Measurements from ENCODE around the gene MRFAP1. TPM values are rescaled to one million over a fixed set of nuclear protein-coding genes. Genes with fewer than 3 reads are reported as not detected.
"Not testable (repeated sequence)": the region's sequence is repeated elsewhere in the genome, so short reads cannot be mapped to it uniquely, and the experiment has no call there.

MRFAP1 gene
- total RNA-seq, 2 donors from 2014 or later: 102 to 123 TPM

DNA sequence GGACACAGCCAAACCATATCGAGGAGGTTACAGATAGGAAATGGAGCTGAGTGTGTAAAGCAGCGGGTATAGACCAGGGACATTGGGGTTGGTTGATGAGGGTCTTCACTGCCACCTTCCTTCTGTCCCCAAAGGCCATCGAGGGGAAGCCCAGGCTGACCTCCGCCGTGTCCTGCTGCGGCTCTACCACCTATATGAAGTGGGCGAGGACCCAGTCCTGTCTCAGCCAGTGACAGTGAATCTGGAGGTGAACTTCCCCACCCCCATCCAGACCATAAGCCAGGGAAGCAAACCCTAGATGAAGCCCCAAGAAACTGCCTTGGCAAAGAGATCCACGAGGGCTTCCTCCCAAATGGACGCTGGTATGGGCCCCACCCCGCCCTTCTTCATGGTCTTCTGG, 23.2 kb upstream of the MRFAP1 start:
- no peaks in the 10 kb centered on the region for H3K9me3 Mint-ChIP-seq
- peaks cover 6% of the 10 kb centered on the region for H3K36me3 Mint-ChIP-seq
- ATAC-seq (no peak), DNase-seq (ENCODE audit: low spot score) (peak; percentile 54)
- no peaks in the 10 kb centered on the region for H3K27me3 Mint-ChIP-seq
- no peak overlapping the region for H3K4me3 Mint-ChIP-seq
- H3K27ac Mint-ChIP-seq: no peak overlapping the region
- peaks cover 0 to 3% of the 10 kb centered on the region in 2 donors for H3K4me1 Mint-ChIP-seq (ENCODE audit: low read depth in 2 of 2)

DNA sequence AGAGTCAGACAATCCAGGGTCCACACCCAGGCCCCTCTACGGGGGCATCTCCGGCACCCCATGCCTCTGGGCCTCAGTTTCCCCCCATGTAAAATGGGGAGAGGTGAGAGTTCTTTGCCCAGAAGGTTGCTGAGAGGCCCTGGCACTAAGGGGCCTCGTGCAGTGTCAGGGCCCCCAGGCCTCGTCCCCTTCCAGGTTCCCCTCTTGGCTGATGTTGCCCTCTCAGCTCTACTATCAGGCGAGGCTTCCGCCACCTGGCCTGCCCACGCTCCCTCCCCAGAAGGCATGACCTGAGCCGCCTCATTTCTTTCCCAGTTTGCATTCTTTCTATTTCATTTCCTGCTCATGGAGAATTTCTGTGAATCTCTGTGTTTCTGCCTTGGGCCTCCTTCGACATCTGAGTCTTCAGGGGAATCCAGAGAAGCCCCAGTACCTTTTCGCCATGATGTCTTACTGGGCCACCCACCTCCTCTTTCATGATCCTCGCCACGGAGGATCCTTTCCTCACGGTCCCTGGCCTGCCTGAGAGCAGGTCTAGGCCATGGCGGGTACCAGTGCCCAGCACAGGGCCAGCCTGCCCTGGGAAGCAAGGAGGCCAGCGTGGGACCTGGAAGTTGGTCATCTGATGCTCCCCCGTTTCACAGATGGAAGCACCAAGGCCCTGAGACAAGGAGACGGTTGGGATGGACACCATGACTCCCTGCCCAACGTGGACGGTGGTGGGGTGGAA, 21.9 kb upstream of the MRFAP1 start:
- H3K4me1 Mint-ChIP-seq (ENCODE audit: low read depth in 2 of 2): peaks cover 0 to 3% of the 10 kb centered on the region in 2 donors
- peaks cover 6% of the 10 kb centered on the region for H3K36me3 Mint-ChIP-seq
- no peaks in the 10 kb centered on the region for H3K27me3 Mint-ChIP-seq
- DNase-seq (ENCODE audit: low spot score): no peak
- no peak for ATAC-seq
- no peak overlapping the region for H3K4me3 Mint-ChIP-seq
- H3K27ac Mint-ChIP-seq: no peak overlapping the region
- no peaks in the 10 kb centered on the region for H3K9me3 Mint-ChIP-seq

DNA sequence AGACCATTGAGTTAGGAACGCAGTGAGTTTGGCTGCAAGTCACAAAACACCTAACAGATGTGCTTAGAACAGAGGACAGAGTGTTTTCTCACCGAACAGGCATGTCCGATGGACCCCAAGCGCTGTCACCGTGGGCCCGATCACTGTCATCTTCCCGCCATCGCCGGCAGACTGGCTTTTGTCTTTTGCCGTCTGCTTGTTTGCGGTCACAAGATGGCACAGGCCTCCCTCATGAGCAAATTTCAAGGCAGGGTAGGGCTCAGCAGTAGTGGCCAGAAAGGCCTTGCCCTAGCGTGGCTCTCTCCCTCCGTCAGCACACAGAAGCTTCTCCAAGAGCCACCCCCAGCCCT, 21.4 kb upstream of the MRFAP1 start:
- Mint-ChIP-seq H3K27ac (no peak overlapping the region), H3K4me1 (ENCODE audit: low read depth in 2 of 2) (peaks cover 0 to 3% of the 10 kb centered on the region in 2 donors), H3K4me3 (no peak overlapping the region), H3K36me3 (peaks cover 6% of the 10 kb centered on the region), H3K9me3 (no peaks in the 10 kb centered on the region), H3K27me3 (no peaks in the 10 kb centered on the region)
- DNase-seq (ENCODE audit: low spot score): peak; percentile 60
- no peak for ATAC-seq

DNA sequence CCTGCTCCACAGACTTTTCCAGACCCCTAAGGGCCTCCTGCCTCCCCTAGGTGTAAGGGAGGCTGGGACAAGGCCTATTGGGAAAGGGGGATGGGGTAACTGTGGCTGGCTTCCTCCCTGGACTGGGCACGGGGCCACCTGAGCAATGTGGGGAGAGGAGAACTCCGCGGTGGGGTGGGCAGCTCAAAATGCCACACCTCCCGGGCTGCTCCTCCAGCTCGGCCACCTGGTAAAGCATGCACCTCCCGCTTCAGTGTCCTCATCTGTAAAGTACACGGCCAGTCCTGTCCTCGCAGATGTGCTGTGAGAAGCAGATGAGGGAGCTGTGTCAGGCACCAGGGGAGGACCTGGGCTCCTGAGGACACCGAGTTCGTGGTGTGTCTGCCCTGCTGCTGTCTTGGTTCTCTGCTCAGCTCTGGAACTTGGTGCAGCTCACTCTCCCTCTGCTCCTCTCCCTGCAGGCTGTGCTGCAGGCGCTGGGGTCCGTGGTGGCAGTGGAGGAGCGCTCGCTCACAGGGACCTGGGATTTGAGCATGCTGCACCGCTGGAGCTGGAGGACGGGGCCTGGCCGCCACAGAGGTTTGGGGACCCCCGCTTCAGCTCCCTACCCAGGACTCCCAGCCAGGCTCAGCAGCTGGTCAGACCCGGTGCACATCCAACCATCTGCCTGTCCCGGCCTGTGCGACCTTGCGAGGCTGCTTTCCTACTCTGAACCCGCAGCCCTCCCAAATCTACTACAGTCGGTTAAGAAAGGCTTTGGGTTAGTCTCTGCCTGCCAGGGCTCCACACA, 20.8 kb upstream of the MRFAP1 start:
- Mint-ChIP-seq H3K9me3 (no peaks in the 10 kb centered on the region), H3K4me3 (no peak overlapping the region), H3K4me1 (ENCODE audit: low read depth in 2 of 2) (peaks cover 0 to 3% of the 10 kb centered on the region in 2 donors), H3K36me3 (peaks cover 6% of the 10 kb centered on the region), H3K27me3 (no peaks in the 10 kb centered on the region), H3K27ac (no peak overlapping the region)
- ATAC-seq (no peak), DNase-seq (ENCODE audit: low spot score) (peak; percentile 31)

DNA sequence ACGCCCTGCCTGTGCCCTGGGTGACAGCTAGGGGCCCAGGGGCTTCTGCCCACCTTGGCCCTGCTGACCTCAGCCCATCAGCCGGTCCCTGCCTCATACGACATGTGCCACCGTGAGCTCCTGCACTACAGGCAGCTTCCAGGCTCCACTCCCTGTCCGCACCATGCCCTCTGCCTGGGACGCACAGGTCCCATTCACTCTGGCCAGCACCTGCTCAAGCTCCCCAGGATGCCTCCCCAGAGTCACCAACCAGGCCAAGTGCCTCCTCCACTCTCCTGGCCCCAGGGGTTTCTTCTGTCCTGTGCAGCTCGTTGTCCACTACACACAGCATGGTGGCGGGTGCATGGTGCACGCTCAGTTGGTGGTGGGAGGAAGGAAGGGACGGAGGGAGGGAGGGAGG, 20.2 kb upstream of the MRFAP1 start:
- Mint-ChIP-seq H3K4me1 (ENCODE audit: low read depth in 2 of 2) (peaks cover 0 to 3% of the 10 kb centered on the region in 2 donors), H3K27ac (no peak overlapping the region), H3K27me3 (no peaks in the 10 kb centered on the region), H3K4me3 (no peak overlapping the region), H3K36me3 (peaks cover 6% of the 10 kb centered on the region), H3K9me3 (no peaks in the 10 kb centered on the region)
- ATAC-seq (no peak), DNase-seq (ENCODE audit: low spot score) (peak; percentile 37)

DNA sequence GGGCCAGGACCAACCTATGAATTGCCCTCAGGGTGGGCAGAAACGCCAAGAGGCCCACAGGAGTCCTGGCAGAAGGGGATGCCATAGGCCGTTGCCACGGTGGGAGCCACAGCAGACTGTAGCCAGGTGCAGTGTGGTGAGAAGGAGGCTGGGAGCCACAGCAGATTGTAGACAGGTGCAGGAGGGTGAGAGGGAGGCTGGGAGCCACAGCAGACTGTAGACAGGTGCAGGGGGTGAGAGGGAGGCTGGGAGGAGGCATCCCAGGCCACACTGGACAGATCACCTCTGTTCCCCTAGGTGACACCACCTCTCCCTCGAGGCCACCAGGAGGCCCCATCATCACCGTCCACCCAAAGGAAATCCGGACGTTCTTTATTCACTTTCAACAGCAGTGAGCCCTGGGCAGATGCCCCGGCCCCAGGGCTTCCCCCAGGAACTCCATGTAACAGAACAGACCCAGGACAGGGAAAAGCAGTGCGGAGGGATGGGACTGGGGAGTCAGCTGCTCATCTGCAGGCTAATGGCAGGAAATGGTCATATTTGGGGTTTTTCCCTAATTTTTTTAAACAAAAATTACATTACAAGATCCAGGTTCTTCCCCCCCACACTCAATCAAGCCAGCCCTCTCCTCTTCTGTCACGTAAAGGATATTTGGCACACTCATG, 19.5 kb upstream of the MRFAP1 start:
- H3K4me3 Mint-ChIP-seq: no peak overlapping the region
- no peak overlapping the region for H3K27ac Mint-ChIP-seq
- ATAC-seq (no peak), DNase-seq (ENCODE audit: low spot score) (no peak)
- peaks cover 0 to 3% of the 10 kb centered on the region in 2 donors for H3K4me1 Mint-ChIP-seq (ENCODE audit: low read depth in 2 of 2)
- peaks cover 6% of the 10 kb centered on the region for H3K36me3 Mint-ChIP-seq
- H3K27me3 Mint-ChIP-seq: no peaks in the 10 kb centered on the region
- no peaks in the 10 kb centered on the region for H3K9me3 Mint-ChIP-seq

DNA sequence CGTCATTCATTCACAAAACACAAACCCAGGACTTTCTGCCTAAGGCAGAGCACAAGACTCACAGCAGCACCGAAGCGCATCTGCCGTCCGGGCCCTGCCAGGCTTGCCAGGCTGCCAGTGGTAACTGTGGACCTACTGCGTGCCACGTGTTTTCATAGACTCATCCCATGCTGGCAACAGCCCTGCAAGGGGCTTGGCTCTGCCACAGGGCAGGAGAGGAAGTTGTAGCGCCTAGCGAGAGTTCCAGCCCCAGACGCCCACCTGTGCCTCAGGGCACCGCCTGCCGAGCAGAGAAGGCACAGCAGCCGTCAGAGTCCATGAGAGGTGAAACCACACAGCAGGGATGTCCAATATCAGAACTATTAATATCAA, 18.9 kb upstream of the MRFAP1 start:
- no peaks in the 10 kb centered on the region for H3K9me3 Mint-ChIP-seq
- H3K36me3 Mint-ChIP-seq: peaks cover 6% of the 10 kb centered on the region
- H3K4me3 Mint-ChIP-seq: no peak overlapping the region
- no peak overlapping the region for H3K27ac Mint-ChIP-seq
- peaks cover 0 to 3% of the 10 kb centered on the region in 2 donors for H3K4me1 Mint-ChIP-seq (ENCODE audit: low read depth in 2 of 2)
- ATAC-seq: no peak
- H3K27me3 Mint-ChIP-seq: no peaks in the 10 kb centered on the region
- DNase-seq (ENCODE audit: low spot score): no peak

DNA sequence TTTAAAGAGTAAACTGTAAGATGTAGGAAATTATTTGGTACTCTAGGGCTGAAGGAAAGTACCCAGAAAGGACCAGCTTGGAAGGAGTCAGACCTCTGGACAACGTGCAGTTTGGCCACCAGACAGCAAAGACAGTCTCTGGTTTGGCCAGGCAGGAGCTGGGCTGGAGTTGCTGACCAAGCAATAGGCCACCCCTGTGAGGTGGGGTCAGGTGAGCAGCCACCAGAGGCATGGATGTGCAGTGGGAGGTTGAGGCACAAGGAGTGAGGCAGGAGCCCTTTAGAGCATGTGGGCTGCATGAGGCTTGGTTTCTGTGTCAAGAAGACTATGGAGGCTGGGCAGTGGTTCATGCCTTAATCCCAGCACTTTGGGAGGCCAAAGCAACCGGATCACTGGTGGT, 17.7 kb upstream of the MRFAP1 start:
- no peak overlapping the region for H3K27ac Mint-ChIP-seq
- no peaks in the 10 kb centered on the region for H3K27me3 Mint-ChIP-seq
- peaks cover 0 to 3% of the 10 kb centered on the region in 2 donors for H3K4me1 Mint-ChIP-seq (ENCODE audit: low read depth in 2 of 2)
- H3K36me3 Mint-ChIP-seq: no peaks in the 10 kb centered on the region
- no peak overlapping the region for H3K4me3 Mint-ChIP-seq
- ATAC-seq (no peak), DNase-seq (ENCODE audit: low spot score) (no peak)
- no peaks in the 10 kb centered on the region for H3K9me3 Mint-ChIP-seq

DNA sequence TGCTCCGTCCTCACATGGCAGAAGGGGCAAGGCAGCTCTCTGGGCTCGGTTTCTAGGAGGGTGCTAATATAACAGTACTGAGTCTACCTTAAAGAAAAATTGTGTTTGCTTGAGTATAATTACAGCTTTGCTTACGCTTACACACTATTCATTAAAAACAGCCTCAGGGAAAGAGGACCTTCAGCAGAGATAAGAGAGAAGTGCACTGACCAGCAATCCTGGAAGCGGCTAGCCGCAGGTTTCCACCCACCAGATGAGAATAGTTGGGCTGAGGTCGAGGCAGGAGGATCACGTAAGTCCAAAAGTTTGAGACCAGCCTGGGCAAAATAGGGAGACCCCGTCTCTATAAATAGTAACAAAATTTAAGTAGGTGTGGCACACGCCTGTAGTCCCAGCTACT, 15.2 kb upstream of the MRFAP1 start:
- H3K27ac Mint-ChIP-seq: no peak overlapping the region
- H3K27me3 Mint-ChIP-seq: no peaks in the 10 kb centered on the region
- DNase-seq (ENCODE audit: low spot score): no peak
- H3K4me1 Mint-ChIP-seq (ENCODE audit: low read depth in 2 of 2): peaks cover 0 to 3% of the 10 kb centered on the region in 2 donors
- ATAC-seq: no peak
- no peak overlapping the region for H3K4me3 Mint-ChIP-seq
- H3K9me3 Mint-ChIP-seq: no peaks in the 10 kb centered on the region
- H3K36me3 Mint-ChIP-seq: no peaks in the 10 kb centered on the region

DNA sequence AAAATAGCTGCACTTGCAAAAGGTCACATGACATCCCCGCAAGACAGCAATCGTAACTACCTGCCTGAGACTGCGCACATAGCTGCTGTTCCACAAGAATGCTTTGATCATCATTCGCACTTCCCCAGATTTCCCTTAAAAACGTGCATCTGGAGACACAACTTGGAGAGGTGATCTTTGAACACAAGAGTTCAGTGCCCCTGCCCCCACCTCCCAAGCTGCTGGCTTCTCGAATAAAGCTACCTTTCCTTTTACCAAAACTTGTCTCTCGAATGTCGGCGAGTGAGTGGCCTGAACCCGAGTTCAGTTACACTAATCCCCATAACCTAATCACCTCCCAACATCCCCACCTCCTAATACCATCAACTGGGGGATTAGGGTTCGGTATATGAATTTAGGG, 14.4 kb upstream of the MRFAP1 start:
- Mint-ChIP-seq H3K4me3 (no peak overlapping the region), H3K27me3 (no peaks in the 10 kb centered on the region), H3K9me3 (no peaks in the 10 kb centered on the region), H3K36me3 (no peaks in the 10 kb centered on the region), H3K4me1 (ENCODE audit: low read depth in 2 of 2) (peaks cover 0 to 3% of the 10 kb centered on the region in 2 donors), H3K27ac (no peak overlapping the region)
- DNase-seq (ENCODE audit: low spot score) (no peak), ATAC-seq (no peak)

DNA sequence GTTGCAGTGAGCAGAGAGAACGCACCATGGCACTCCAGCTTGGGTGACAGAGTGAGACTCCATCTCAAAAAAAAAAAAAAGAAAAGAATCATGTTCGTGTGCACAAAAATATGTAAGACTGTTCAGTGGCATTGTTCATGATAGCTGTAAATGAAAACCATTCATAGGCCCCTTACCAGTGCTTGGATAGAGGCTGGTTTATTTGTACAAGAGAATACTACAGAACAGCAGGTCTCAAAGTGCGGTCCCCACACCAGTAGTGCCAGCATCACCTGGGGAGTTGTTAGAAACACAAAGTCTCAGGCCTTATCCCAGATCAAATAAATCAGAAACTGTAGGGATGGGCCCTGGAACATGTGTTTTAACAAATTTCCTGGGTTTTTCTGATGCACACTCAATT, 12.7 kb upstream of the MRFAP1 start:
- Mint-ChIP-seq H3K4me3 (no peak overlapping the region), H3K27ac (no peak overlapping the region), H3K4me1 (ENCODE audit: low read depth in 2 of 2) (no peaks in the 10 kb centered on the region), H3K27me3 (no peaks in the 10 kb centered on the region), H3K36me3 (no peaks in the 10 kb centered on the region), H3K9me3 (no peaks in the 10 kb centered on the region)
- ATAC-seq: no peak
- no peak for DNase-seq (ENCODE audit: low spot score)

DNA sequence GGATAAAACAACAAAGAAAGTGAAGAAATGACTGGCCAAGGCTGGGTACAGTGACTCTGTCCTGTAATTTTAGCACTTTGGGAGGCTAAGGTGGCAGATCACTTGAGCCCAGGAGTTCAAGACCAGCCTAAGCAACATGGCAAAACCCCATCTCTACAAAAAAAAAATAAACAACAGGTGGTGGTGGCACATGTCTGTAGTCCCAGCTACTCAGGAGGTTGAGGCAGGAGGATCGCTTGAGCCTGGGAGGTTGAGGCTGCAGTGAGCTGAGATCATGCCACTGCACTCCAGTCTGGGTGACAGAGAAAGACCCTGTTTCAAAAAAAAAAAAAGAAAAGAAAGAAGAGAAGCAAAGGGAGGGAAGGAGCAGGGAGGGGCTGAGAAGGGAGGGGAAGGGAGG, 12.0 kb upstream of the MRFAP1 start:
- not testable (repeated sequence) for H3K36me3 Mint-ChIP-seq; H3K4me3 Mint-ChIP-seq; DNase-seq (ENCODE audit: low spot score); H3K27ac Mint-ChIP-seq; ATAC-seq; H3K9me3 Mint-ChIP-seq; H3K4me1 Mint-ChIP-seq (ENCODE audit: low read depth in 2 of 2); H3K27me3 Mint-ChIP-seq

DNA sequence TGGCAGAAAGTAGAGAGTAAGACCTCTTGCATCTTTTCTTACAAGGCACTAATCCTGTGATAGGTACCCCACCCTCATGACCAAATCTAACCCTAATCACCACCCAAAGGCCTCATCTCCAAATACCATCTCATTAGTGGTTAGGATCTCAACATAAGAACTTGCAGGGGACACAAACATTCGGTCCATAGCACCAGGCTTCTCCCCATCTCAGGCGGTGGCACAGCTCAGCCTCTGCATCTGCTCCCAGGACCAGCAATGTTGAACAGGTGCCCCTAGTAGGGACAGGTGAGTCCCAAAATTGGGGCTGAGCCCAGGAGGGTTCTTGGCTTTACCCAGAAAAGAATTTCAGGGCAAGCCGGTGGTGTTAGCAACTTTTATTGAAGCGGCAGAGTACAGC, 8.4 kb upstream of the MRFAP1 start:
- DNase-seq (ENCODE audit: low spot score): no peak
- no peak for ATAC-seq
- H3K36me3 Mint-ChIP-seq: no peaks in the 10 kb centered on the region
- no peak overlapping the region for H3K27ac Mint-ChIP-seq
- no peaks in the 10 kb centered on the region for H3K9me3 Mint-ChIP-seq
- H3K4me3 Mint-ChIP-seq: no peak overlapping the region
- H3K27me3 Mint-ChIP-seq: no peaks in the 10 kb centered on the region
- H3K4me1 Mint-ChIP-seq (ENCODE audit: low read depth in 2 of 2): peaks cover 3 to 5% of the 10 kb centered on the region in 2 donors
